ENCODE data around the gene BBS2.

DNA sequence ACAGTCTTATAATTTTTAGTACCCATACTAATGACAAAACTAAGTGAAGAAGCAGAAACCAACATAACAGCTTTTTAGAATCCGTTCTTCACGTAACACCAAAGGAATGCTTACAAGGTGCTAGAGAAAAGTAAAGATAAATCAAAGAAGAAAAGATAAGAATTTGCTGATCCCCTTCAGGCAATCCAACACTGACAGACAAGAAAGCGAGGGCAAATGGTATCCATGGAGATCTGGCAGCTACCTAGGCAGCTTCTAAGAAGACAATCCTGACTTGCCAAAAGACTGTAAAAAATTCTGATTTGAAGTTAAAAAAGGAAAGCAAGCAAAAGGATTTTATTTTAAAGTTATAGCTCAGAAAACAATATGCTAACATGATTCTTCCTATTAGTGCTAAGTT lies 14.6 kb downstream of the BBS2 start:
- TF ChIP-seq ZFX (IDR thresholded peaks at IDR 0.05), result no peak
- TF ChIP-seq, protein P1, sequence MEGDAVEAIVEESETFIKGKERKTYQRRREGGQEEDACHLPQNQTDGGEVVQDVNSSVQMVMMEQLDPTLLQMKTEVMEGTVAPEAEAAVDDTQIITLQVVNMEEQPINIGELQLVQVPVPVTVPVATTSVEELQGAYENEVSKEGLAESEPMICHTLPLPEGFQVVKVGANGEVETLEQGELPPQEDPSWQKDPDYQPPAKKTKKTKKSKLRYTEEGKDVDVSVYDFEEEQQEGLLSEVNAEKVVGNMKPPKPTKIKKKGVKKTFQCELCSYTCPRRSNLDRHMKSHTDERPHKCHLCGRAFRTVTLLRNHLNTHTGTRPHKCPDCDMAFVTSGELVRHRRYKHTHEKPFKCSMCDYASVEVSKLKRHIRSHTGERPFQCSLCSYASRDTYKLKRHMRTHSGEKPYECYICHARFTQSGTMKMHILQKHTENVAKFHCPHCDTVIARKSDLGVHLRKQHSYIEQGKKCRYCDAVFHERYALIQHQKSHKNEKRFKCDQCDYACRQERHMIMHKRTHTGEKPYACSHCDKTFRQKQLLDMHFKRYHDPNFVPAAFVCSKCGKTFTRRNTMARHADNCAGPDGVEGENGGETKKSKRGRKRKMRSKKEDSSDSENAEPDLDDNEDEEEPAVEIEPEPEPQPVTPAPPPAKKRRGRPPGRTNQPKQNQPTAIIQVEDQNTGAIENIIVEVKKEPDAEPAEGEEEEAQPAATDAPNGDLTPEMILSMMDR (conservative IDR thresholded peaks at IDR 0.05), result no peak

All from C4-2B (cell line).